ENCODE data around the gene MAML1.

GRCh38 chr5:179776411-179776938 lies 43.9 kb downstream of the MAML1 start:
- TF ChIP-seq CTCF (IDR thresholded peaks at IDR 0.05) (no peak), POLR2AphosphoS5 (IDR thresholded peaks at IDR 0.05) (no peak), POLR2A (IDR thresholded peaks at IDR 0.05) (no peak)

Measured in gastroesophageal sphincter (tissue), 3 donors.